GM10847 (cell line): ENCODE results near the gene CASP8.

Experiments
- POLR2A ChIP-seq: IDR thresholded peaks from 2 replicates; pipeline ENCODE4 v1.6.1; 2011; ENCODE audit not compliant: insufficient read length; ENCODE audit errors: extremely low read depth

Gene CASP8

GRCh38 chr2:201234663-201235135 lies 25.6 kb upstream of the CASP8 start:
- no peak for TF ChIP-seq POLR2A

GRCh38 chr2:201235860-201236811 lies 24.2 kb upstream of the CASP8 start:
- TF ChIP-seq POLR2A, result no peak

GRCh38 chr2:201237486-201238123 lies 22.7 kb upstream of the CASP8 start:
- TF ChIP-seq POLR2A, result no peak

DNA sequence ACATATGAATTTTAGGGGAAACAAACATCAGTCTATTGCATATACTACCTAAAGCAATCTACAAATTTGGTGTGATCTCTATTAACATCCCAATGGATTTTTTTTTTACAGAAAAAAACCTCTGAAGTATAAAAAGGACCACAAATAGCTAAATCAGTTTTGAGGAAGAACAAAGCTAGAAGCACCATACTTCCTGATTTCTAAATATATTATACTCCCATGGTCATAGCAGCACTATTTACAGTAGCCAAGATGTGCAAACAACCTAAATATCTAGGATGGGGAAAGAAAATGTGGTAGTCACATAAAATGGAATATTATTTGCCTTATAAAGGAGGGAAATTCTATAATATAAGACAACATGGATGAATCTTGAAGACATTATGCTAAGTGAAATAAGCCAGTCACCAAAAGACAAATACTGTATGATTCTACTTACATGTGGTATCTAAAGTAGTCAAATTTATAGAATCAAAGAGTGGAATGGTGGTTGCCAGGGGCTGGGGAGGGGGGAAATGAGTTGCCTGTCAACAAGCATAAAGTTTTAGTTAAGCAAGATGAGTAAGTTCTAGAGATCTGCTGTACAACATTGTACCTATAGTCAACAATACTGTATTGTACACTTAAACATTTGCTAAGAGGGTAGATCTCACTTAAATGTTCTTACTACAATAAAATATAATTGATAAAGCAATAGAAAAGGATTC lies 17.6 kb upstream of the CASP8 start:
- no peak for TF ChIP-seq POLR2A

GRCh38 chr2:201244829-201245228 lies 15.5 kb upstream of the CASP8 start:
- no peak for TF ChIP-seq POLR2A

GRCh38 chr2:201246280-201246679 lies 14.1 kb upstream of the CASP8 start:
- TF ChIP-seq POLR2A, result no peak

GRCh38 chr2:201248288-201248844 lies 12.0 kb upstream of the CASP8 start:
- TF ChIP-seq POLR2A, result no peak

- no peak for TF ChIP-seq POLR2A
Observed at GRCh38 chr2:201249889-201250288, 10.4 kb upstream of the CASP8 start.

DNA sequence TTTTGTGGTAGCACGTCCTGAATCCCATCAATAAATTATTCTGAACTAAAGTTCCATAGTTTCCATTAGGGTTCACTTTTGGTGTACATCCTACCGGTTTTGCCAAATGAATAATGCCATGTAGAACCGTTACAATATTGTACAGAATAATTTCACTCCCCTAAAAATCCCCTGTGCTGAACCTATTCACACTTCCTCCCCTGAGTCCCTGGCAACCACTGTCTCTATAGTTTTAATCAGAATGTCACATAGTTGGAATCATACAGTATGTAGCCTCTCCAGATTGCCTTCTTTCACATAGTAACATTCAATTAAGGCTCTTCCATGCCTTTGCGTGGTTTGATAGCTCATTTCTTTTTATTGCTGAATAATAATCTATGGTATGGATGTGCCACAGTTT lies 9.6 kb upstream of the CASP8 start:
- no peak for TF ChIP-seq POLR2A

DNA sequence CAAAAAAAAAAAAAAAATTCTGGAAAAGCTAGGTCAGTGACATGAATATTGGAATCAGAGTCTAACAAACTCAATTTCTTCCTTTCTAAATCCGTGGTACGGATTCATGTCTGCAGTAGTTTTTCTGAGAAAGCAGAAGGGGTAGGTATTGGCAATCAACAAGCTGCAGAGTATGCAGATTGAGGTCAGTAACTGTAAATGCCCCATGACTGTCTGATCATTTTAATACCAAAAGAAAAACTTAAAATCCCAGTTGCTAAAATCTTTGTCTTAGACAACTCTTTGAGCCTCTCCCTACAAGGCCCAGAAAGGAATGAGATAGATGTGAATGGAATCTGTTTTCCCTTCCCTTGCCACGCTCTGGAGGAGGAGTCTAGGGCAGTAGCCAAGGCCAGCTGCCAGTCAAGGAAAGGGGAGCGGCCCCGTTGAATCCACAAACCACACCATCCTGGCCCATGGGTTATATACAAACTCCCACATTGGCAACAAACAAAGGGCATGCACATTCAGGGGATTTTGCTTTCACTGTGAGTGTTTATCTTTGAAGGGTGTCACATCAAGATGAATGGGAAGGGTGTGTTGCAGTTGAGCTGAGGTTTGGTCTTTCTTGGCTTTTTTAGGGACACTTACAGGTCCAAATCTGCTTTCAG lies 6.1 kb upstream of the CASP8 start:
- TF ChIP-seq POLR2A, result no peak

DNA sequence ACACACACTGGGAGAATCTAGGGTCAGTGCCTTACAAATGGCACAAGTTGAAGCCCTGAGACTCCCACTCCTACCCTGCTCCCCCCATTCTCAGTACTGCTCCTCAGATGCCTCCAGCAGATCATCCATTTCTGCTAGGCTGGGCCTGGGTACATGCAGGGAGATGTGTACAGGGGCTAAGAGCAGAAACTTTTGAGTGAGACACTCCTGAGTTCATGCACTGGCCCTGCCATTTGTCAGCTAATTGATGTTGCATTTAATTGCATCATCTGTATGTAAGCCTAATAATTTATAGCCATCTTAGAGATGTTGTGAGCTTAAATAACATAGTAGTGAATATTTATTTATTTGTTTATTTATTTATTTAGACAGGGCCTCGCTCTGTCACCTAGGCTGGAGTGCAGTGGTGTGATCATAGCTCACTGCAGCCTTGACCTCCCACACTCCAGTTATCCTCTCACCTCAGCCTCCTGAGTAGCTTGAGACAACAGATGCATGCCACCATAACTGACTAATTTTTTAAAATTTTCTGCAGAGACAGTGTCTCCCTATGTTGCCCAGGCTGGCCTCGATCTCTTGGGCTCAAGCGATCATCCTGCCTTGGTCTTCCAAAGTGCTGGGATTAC lies 4.8 kb upstream of the CASP8 start:
- TF ChIP-seq POLR2A, result no peak

DNA sequence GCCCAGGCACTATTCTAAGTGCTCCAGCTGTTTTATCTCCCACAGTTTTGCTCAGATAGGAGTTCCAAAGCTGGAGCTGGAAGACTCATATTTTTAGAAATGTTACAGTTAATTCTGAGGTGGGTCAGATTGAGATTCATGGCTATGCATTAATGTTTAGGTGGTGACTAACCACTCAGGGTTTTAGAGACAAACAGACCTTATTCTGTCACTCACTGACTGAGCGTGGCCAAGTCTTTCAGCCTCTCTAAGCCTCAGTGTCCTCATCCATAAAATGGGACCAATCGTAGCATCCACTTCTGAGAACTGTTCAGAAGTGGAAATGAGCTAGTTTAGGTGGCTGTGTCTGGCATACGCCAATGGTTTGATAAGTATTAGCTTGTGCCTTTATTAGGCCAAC lies 4.3 kb upstream of the CASP8 start:
- no peak for TF ChIP-seq POLR2A

GRCh38 chr2:201257381-201257955 lies 2.9 kb upstream of the CASP8 start:
- TF ChIP-seq POLR2A, result no peak

DNA sequence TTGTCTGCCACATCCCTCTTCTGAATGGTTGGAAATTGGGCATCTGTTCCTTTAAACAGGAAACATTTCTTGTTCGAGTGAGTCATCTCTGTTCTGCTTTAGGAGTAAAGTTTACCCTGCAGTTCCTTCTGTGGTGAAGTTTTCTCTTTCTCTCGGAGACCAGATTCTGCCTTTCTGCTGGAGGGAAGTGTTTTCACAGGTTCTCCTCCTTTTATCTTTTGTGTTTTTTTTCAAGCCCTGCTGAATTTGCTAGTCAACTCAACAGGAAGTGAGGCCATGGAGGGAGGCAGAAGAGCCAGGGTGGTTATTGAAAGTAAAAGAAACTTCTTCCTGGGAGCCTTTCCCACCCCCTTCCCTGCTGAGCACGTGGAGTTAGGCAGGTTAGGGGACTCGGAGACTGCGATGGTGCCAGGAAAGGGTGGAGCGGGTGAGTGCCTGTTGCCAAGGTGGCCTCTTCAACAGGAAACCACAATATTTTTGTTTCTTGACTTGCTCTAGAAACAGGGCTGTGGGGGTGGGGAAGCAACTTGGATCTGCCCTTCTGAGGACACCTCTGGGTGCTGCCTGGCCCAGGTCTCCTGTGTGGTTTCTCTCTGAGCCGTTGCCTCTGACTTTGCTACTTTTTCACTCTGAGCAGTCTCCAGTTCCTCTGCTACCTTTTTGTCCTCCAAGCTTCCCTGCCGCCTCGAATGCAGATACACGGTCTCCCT lies 2.2 kb upstream of the CASP8 start:
- TF ChIP-seq POLR2A, result no peak
